Measurements from ENCODE around the gene BRD4.

Gene BRD4

DNA sequence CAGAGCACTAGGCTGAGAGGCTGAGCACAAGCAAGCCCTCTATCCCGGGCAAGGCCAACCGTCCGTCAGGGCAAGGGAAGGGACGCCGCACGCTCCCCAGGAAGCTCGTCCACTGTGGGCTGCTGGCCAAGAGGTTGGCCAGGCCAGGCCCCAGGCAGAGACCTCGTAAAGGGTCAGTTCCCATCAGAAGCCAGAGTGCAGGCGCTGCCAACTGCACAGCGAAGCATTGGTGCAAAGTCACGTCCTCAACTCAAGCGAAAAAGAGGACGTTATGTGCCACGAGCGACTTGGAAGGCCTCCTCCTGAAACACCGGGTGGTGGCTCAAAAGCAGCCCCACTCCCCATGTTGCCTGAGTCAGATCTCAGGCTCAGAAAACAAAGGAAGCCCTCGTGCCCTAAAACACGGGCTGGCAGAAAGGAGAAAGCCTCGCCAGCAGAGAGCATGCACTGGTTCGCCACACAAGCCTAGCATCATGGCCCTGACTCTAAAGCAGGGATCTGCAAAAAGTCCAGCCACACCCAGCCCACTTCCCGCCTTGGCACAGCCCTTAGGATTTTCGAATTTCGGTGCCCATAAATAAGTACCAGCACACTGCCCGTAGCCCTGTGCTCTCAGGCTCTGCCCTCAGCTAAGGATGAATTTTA, 42.6 kb upstream of the BRD4 start:
- no peak for DNase-seq (ENCODE audit: low read depth)
- H3K4me3 ChIP-seq (ENCODE audit: low read length): no peak overlapping the region
- TF ChIP-seq, protein P1, sequence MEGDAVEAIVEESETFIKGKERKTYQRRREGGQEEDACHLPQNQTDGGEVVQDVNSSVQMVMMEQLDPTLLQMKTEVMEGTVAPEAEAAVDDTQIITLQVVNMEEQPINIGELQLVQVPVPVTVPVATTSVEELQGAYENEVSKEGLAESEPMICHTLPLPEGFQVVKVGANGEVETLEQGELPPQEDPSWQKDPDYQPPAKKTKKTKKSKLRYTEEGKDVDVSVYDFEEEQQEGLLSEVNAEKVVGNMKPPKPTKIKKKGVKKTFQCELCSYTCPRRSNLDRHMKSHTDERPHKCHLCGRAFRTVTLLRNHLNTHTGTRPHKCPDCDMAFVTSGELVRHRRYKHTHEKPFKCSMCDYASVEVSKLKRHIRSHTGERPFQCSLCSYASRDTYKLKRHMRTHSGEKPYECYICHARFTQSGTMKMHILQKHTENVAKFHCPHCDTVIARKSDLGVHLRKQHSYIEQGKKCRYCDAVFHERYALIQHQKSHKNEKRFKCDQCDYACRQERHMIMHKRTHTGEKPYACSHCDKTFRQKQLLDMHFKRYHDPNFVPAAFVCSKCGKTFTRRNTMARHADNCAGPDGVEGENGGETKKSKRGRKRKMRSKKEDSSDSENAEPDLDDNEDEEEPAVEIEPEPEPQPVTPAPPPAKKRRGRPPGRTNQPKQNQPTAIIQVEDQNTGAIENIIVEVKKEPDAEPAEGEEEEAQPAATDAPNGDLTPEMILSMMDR (IDR thresholded peaks at IDR 0.05; ENCODE audit: insufficient read depth, low read depth, low read length, missing control alignments): no peak

DNA sequence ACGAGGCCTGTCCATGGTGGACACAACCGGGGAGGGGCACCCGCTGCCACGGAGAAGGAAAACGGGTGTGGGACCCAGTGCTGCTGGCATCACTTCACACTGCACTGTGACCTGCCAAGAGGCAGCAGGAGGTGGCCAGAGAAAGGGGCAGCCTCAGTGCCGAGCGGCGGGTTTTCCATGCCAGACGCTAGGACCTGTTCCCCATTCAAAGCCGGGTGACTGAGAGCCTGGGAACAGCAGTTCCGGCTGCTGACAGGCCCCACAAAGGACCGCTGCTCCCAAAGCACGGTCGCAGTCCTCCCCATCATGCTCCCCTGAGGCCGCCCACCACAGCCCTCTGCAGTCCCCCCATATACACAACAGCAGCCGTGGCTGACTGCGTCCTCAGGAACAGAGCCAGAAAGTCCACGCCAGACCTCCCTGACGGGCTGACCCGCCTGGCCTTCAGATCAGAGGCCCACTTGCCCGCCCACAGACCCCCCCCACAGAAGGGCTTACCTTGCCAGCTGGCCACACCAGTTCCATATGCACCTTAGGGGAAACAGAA, 41.8 kb upstream of the BRD4 start:
- no peak for DNase-seq (ENCODE audit: low read depth)
- H3K4me3 ChIP-seq (ENCODE audit: low read length): no peak overlapping the region

DNA sequence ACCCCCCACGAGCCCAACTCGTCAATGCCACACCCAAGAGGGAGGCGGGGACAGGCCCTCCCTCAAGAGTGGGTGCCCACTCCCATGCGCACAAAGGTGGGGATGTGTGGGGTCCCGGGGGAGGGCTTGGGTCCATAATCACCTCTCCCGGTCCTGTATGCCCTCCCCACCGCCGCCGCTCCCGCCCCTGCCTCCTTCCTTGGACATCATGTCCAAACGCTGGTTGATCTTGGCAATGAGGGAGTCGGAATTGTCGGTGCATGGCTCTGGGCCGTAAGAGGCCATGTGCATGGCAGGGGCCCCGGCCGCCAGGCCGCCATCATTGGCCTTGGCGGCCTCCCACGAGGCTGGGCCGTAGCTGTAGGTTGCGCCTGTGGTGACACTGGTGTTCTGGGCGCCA, 41.3 kb upstream of the BRD4 start:
- no peak for DNase-seq (ENCODE audit: low read depth)
- TF ChIP-seq, protein P1 (IDR thresholded peaks at IDR 0.05; ENCODE audit: insufficient read depth, low read depth, low read length, missing control alignments): no peak
- no peak overlapping the region for H3K4me3 ChIP-seq (ENCODE audit: low read length)

More for the DNA sequence above, 41.8 kb upstream of the BRD4 start:
- TF ChIP-seq, protein P1 (IDR thresholded peaks at IDR 0.05; ENCODE audit: insufficient read depth, low read depth, low read length, missing control alignments): no peak

DNA sequence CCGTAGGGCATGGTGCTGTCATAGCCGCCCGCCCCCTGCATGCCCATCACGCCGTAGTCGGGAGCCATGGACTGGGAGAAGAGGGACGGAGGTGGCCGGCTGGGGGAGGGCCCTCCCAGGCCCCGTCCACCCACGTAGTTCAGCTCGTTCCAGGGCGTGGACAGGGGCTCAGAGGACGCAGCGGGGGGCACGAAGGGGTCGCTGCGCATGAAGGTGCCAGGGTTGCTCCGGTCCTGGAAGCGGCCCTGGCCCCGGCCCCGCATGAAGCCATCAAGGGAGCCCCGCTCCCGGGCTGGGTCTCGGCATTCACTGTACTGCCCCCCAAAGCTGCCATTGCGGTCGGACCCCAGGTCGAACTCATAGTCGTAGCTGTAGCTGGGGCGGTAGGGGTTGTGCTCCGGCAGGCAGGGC, 40.6 kb upstream of the BRD4 start:
- TF ChIP-seq, protein P1 (IDR thresholded peaks at IDR 0.05; ENCODE audit: insufficient read depth, low read depth, low read length, missing control alignments): no peak
- DNase-seq (ENCODE audit: low read depth): no peak
- H3K4me3 ChIP-seq (ENCODE audit: low read length): no peak overlapping the region

DNA sequence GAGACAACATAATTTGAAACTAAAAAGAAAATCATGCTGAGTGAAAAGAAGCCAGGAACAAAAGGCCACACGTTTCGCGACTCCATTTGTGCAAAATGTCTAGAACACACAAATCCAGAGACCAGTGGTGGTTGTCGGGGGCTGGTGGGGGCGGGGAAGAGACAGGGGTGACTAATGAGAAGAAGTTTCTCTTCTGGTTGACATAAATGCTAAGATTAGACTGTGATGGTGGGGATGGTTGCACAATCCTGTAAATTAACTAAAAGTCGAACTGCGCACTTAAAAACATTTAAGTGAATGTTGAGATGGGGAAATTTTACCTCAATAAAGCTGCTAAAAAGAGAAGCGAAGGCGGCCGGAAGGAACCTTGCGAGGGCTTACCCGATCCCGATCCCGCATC, 40.1 kb upstream of the BRD4 start:
- TF ChIP-seq, protein P1 (IDR thresholded peaks at IDR 0.05; ENCODE audit: insufficient read depth, low read depth, low read length, missing control alignments): no peak
- no peak overlapping the region for H3K4me3 ChIP-seq (ENCODE audit: low read length)
- DNase-seq (ENCODE audit: low read depth): no peak

DNA sequence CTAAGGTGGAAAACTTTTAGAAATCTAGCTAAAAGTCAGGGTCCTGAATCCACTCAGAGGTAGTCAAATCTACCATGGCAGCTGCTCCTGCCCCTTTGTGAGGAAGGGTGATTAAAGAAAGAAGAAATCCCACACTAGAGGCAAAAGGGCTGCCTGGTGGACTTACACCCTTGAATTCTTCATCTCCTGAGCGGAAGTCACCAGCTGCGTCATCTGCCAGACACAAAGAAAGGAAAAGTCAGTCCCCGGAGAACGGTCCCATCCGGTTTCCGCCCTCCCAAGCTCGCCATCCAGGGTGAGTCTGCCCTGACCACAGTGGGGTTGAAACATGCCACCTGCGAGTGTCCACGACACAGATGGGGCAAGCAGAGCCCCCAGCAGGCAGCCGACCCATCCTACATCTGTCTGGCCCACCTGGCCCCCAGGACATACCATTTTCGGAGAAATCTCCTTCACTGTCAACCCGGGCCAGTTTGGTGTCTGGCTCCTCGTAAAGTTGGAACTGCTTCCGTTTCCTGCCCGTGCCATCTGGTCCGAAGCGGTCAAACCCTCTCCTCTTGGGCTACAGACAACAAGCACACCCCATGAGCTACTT, 39.5 kb upstream of the BRD4 start:
- TF ChIP-seq, protein P1 (IDR thresholded peaks at IDR 0.05; ENCODE audit: insufficient read depth, low read depth, low read length, missing control alignments): no peak
- no peak overlapping the region for H3K4me3 ChIP-seq (ENCODE audit: low read length)
- no peak for DNase-seq (ENCODE audit: low read depth)

All from epithelial cell of esophagus (primary cell).